Measurements from ENCODE around the gene ANKRD11.

DNA sequence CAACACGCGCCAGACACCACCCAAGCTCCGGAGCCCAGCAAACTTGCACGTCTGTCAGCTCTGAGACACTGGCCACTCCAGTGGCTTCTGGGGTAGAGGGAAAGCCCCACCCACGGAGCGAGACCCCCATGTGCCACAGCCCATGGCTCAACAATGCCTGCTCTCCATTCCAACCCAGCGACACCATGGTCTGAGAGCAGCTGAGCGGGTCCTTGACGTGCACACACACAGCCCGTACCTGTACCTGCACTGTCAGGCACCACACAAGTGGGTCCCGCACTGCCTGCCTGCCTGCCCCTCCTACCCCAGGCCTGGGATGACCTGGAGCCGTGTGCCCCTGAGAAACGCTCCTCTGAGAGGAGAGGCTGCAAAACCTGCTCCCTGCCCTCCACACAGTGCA lies 195.9 kb downstream of the ANKRD11 start:
- no peak for TF ChIP-seq POLR2A (IDR thresholded peaks at IDR 0.05)
- TF ChIP-seq, protein P1, sequence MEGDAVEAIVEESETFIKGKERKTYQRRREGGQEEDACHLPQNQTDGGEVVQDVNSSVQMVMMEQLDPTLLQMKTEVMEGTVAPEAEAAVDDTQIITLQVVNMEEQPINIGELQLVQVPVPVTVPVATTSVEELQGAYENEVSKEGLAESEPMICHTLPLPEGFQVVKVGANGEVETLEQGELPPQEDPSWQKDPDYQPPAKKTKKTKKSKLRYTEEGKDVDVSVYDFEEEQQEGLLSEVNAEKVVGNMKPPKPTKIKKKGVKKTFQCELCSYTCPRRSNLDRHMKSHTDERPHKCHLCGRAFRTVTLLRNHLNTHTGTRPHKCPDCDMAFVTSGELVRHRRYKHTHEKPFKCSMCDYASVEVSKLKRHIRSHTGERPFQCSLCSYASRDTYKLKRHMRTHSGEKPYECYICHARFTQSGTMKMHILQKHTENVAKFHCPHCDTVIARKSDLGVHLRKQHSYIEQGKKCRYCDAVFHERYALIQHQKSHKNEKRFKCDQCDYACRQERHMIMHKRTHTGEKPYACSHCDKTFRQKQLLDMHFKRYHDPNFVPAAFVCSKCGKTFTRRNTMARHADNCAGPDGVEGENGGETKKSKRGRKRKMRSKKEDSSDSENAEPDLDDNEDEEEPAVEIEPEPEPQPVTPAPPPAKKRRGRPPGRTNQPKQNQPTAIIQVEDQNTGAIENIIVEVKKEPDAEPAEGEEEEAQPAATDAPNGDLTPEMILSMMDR (IDR thresholded peaks at IDR 0.05), result no peak
- no peak for TF ChIP-seq EP300 (IDR thresholded peaks at IDR 0.05)
- no peak for TF ChIP-seq POLR2AphosphoS5 (IDR thresholded peaks at IDR 0.05)
